Body of pancreas (tissue), 4 donors: ENCODE measurements around the gene PES1.

ENCODE experiments used
- CTCF ChIP-seq, 7 experiments: fragments of 450-650 bp in 4 of 7; fragments of 200-600 bp in 3 of 7; sonication (generic) in 3 of 7; IDR thresholded peaks; one replicate each; pipeline ENCODE4 v1.5.1; 2016 to 2019; ENCODE audit warnings: antibody characterized with exemption in 7 of 7
- POLR2A ChIP-seq, 3 donors: fragments of 450-650 bp; IDR thresholded peaks; one replicate each; pipeline ENCODE4 v1.6.1; 2016; ENCODE audit warnings: antibody characterized with exemption in 3 of 3, mild to moderate bottlenecking in 2 of 3

- TF ChIP-seq POLR2A (IDR thresholded peaks at IDR 0.05), result no peak
- no peak for TF ChIP-seq CTCF (IDR thresholded peaks at IDR 0.05)
These were observed 48.7 kb upstream of the PES1 start for GRCh38 chr22:30640361-30640760.
